ENCODE data around the gene MALRD1. TPM values are rescaled to one million over a fixed set of nuclear protein-coding genes. Genes with fewer than 3 reads are reported as not detected.
"Not testable (repeated sequence)": the region's sequence is repeated elsewhere in the genome, so short reads cannot be mapped to it uniquely, and the experiment has no call there.

The MALRD1 gene
- total RNA-seq, 1 experiment from 2014 or later: 0.50 TPM

GRCh38 chr10:19738440-19738839 lies 689.8 kb downstream of the MALRD1 start (continued):
- TF ChIP-seq, protein P1, sequence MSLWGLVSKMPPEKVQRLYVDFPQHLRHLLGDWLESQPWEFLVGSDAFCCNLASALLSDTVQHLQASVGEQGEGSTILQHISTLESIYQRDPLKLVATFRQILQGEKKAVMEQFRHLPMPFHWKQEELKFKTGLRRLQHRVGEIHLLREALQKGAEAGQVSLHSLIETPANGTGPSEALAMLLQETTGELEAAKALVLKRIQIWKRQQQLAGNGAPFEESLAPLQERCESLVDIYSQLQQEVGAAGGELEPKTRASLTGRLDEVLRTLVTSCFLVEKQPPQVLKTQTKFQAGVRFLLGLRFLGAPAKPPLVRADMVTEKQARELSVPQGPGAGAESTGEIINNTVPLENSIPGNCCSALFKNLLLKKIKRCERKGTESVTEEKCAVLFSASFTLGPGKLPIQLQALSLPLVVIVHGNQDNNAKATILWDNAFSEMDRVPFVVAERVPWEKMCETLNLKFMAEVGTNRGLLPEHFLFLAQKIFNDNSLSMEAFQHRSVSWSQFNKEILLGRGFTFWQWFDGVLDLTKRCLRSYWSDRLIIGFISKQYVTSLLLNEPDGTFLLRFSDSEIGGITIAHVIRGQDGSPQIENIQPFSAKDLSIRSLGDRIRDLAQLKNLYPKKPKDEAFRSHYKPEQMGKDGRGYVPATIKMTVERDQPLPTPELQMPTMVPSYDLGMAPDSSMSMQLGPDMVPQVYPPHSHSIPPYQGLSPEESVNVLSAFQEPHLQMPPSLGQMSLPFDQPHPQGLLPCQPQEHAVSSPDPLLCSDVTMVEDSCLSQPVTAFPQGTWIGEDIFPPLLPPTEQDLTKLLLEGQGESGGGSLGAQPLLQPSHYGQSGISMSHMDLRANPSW (CRISPR knock-in tag; conservative IDR thresholded peaks at IDR 0.05; ENCODE audit: low read depth): no peak
- TF ChIP-seq KAT7 (CRISPR knock-in tag; IDR thresholded peaks at IDR 0.05; ENCODE audit: borderline replicate concordance): no peak
- no peak for TF ChIP-seq ZNF423 (CRISPR knock-in tag; IDR thresholded peaks at IDR 0.05)
- no peak for TF ChIP-seq ZNF232 (CRISPR knock-in tag; IDR thresholded peaks at IDR 0.05)
- TF ChIP-seq, protein P2, sequence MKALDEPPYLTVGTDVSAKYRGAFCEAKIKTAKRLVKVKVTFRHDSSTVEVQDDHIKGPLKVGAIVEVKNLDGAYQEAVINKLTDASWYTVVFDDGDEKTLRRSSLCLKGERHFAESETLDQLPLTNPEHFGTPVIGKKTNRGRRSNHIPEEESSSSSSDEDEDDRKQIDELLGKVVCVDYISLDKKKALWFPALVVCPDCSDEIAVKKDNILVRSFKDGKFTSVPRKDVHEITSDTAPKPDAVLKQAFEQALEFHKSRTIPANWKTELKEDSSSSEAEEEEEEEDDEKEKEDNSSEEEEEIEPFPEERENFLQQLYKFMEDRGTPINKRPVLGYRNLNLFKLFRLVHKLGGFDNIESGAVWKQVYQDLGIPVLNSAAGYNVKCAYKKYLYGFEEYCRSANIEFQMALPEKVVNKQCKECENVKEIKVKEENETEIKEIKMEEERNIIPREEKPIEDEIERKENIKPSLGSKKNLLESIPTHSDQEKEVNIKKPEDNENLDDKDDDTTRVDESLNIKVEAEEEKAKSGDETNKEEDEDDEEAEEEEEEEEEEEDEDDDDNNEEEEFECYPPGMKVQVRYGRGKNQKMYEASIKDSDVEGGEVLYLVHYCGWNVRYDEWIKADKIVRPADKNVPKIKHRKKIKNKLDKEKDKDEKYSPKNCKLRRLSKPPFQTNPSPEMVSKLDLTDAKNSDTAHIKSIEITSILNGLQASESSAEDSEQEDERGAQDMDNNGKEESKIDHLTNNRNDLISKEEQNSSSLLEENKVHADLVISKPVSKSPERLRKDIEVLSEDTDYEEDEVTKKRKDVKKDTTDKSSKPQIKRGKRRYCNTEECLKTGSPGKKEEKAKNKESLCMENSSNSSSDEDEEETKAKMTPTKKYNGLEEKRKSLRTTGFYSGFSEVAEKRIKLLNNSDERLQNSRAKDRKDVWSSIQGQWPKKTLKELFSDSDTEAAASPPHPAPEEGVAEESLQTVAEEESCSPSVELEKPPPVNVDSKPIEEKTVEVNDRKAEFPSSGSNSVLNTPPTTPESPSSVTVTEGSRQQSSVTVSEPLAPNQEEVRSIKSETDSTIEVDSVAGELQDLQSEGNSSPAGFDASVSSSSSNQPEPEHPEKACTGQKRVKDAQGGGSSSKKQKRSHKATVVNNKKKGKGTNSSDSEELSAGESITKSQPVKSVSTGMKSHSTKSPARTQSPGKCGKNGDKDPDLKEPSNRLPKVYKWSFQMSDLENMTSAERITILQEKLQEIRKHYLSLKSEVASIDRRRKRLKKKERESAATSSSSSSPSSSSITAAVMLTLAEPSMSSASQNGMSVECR (CRISPR knock-in tag; IDR thresholded peaks at IDR 0.05; ENCODE audit: borderline replicate concordance): no peak
- TF ChIP-seq ATF1 (CRISPR knock-in tag; IDR thresholded peaks at IDR 0.05): no peak

GRCh38 chr10:19739232-19739631 lies 690.6 kb downstream of the MALRD1 start:
- peaks cover 39% of the 10 kb centered on the region for H3K9me3 Mint-ChIP-seq
- ATAC-seq; H3K36me3 Mint-ChIP-seq; H3K27me3 Mint-ChIP-seq (ENCODE audit: low read depth); H3K27ac Mint-ChIP-seq; CTCF ChIA-PET; H3K4me1 Mint-ChIP-seq; DNase-seq (ENCODE audit: low spot score); POLR2A ChIA-PET; H3K4me3 Mint-ChIP-seq: not testable (repeated sequence)

DNA sequence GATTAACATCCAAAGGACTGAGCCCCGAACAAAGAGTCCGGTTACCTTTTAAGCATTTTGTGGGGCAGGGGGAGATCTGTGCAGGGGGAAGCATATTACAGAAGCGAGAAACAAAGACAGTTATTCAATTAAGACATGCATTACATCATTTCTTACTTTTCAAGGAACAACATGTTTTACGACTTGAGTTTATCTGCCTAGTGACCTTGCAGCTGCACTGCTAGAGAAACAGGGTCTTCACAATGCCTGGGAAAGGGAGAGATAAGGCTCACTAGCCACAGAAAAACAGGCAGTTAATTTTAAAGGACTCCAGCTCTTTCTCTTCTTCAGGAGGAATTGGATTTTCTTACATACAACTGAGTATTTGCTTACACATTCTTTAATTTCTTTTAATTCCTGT lies 693.5 kb downstream of the MALRD1 start:
- H3K36me3 Mint-ChIP-seq; POLR2A ChIA-PET; ATAC-seq; H3K4me3 Mint-ChIP-seq; H3K27me3 Mint-ChIP-seq (ENCODE audit: low read depth); H3K4me1 Mint-ChIP-seq; CTCF ChIA-PET; H3K27ac Mint-ChIP-seq; DNase-seq (ENCODE audit: low spot score): not testable (repeated sequence)
- peaks cover 28% of the 10 kb centered on the region for H3K9me3 Mint-ChIP-seq

DNA sequence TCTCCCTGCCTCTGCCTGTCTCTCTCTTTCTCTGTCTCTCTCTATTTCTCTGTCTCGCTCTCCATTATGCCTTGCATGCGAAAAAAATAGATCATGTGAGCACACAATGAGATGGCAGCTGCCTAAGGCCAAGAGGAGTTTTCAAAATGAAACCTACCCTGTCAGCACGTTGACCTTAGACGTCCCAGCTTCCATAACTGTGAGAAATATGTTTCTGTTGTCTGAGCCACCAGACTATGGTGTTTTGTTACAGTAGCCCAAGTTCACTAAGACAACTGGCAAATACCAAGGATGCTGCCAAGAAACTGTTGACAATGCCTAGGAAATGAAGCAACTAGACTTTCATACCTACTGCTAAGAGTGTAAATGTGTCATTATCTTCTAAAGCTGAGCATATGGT lies 697.1 kb downstream of the MALRD1 start:
- ChIA-PET POLR2A (no interaction called here), CTCF (no interaction called here)
- Mint-ChIP-seq H3K27ac (no peak overlapping the region), H3K9me3 (peaks cover 18% of the 10 kb centered on the region; the same call in 1 of the 2 replicates), H3K4me1 (no peaks in the 10 kb centered on the region), H3K27me3 (ENCODE audit: low read depth) (no peaks in the 10 kb centered on the region), H3K36me3 (no peaks in the 10 kb centered on the region), H3K4me3 (no peak overlapping the region)
- TF ChIP-seq, protein P3, sequence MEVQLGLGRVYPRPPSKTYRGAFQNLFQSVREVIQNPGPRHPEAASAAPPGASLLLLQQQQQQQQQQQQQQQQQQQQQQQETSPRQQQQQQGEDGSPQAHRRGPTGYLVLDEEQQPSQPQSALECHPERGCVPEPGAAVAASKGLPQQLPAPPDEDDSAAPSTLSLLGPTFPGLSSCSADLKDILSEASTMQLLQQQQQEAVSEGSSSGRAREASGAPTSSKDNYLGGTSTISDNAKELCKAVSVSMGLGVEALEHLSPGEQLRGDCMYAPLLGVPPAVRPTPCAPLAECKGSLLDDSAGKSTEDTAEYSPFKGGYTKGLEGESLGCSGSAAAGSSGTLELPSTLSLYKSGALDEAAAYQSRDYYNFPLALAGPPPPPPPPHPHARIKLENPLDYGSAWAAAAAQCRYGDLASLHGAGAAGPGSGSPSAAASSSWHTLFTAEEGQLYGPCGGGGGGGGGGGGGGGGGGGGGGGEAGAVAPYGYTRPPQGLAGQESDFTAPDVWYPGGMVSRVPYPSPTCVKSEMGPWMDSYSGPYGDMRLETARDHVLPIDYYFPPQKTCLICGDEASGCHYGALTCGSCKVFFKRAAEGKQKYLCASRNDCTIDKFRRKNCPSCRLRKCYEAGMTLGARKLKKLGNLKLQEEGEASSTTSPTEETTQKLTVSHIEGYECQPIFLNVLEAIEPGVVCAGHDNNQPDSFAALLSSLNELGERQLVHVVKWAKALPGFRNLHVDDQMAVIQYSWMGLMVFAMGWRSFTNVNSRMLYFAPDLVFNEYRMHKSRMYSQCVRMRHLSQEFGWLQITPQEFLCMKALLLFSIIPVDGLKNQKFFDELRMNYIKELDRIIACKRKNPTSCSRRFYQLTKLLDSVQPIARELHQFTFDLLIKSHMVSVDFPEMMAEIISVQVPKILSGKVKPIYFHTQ (CRISPR knock-in tag; IDR thresholded peaks at IDR 0.05): no peak
- TF ChIP-seq OVOL2 (CRISPR knock-in tag; IDR thresholded peaks at IDR 0.05; ENCODE audit: borderline replicate concordance) (no peak), EMX1 (CRISPR knock-in tag; IDR thresholded peaks at IDR 0.05) (no peak), FOXK1 (CRISPR knock-in tag; IDR thresholded peaks at IDR 0.05) (no peak), SP1 (CRISPR knock-in tag; conservative IDR thresholded peaks at IDR 0.05) (no peak), ZBTB21 (CRISPR knock-in tag; IDR thresholded peaks at IDR 0.05; ENCODE audit: borderline replicate concordance) (no peak), USF1 (CRISPR knock-in tag; IDR thresholded peaks at IDR 0.05) (no peak), HMGA2 (CRISPR knock-in tag; IDR thresholded peaks at IDR 0.05) (no peak)
- TF ChIP-seq, protein P4, sequence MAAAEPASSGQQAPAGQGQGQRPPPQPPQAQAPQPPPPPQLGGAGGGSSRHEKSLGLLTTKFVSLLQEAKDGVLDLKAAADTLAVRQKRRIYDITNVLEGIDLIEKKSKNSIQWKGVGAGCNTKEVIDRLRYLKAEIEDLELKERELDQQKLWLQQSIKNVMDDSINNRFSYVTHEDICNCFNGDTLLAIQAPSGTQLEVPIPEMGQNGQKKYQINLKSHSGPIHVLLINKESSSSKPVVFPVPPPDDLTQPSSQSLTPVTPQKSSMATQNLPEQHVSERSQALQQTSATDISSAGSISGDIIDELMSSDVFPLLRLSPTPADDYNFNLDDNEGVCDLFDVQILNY (CRISPR knock-in tag; IDR thresholded peaks at IDR 0.05): no peak
- DNase-seq (ENCODE audit: low spot score): no peak
- ATAC-seq: no peak
